ENCODE results near the gene RAD51B. TPM values are rescaled to one million over a fixed set of nuclear protein-coding genes. Genes with fewer than 3 reads are reported as not detected.

The RAD51B gene
- total and polyA plus RNA-seq, 2 experiments from 2014 or later: 10.1 to 18.0 TPM

- Histone ChIP-seq H3K27ac (no peak overlapping the region), H3K9me3 (ENCODE audit: low read depth) (no peaks in the 10 kb centered on the region), H3K4me1 (ENCODE audit: insufficient read depth) (peaks cover under 1% of the 10 kb centered on the region), H4K20me1 (ENCODE audit: insufficient read depth, poor library complexity, severe bottlenecking) (no peaks in the 10 kb centered on the region), H3K4me2 (no peak overlapping the region), H3K36me3 (replicated peaks; ENCODE audit: insufficient read depth, low read depth) (no peaks in the 10 kb centered on the region), H3K4me3 (no peak overlapping the region), H2AFZ (no peak overlapping the region), H3K79me2 (no peaks in the 10 kb centered on the region), H3K9me2 (replicated peaks; ENCODE audit: insufficient read depth) (no peaks in the 10 kb centered on the region), H3K27me3 (no peaks in the 10 kb centered on the region)
- no peak for TF ChIP-seq EZH2phosphoT487 (IDR thresholded peaks at IDR 0.05; ENCODE audit: low read depth, severe bottlenecking, unreplicated experiment)
- TF ChIP-seq CTCF (IDR thresholded peaks at IDR 0.05; ENCODE audit: poor library complexity): no peak
- TF ChIP-seq EZH2 (IDR thresholded peaks at IDR 0.05; ENCODE audit: borderline replicate concordance): no peak
- 74% methylated on average over 5 of the region's 5 CpGs for WGBS (ENCODE audit: low lambda C conversion rate, missing lambda C conversion rate)
- DNase-seq (ENCODE audit: low spot score): no peak
Observed at GRCh38 chr14:68420350-68420749, 600.8 kb downstream of the RAD51B start.

GRCh38 chr14:68421116-68421515 is 601.5 kb downstream of the RAD51B start:
- Histone ChIP-seq H4K20me1 (ENCODE audit: insufficient read depth, poor library complexity, severe bottlenecking) (no peaks in the 10 kb centered on the region), H3K9me2 (replicated peaks; ENCODE audit: insufficient read depth) (no peaks in the 10 kb centered on the region), H3K79me2 (no peaks in the 10 kb centered on the region), H3K4me3 (no peak overlapping the region), H3K4me2 (no peak overlapping the region), H3K9me3 (ENCODE audit: low read depth) (no peaks in the 10 kb centered on the region), H3K27ac (no peak overlapping the region), H3K27me3 (no peaks in the 10 kb centered on the region), H3K36me3 (replicated peaks; ENCODE audit: insufficient read depth, low read depth) (no peaks in the 10 kb centered on the region), H2AFZ (no peak overlapping the region), H3K4me1 (ENCODE audit: insufficient read depth) (no peaks in the 10 kb centered on the region)
- TF ChIP-seq EZH2 (IDR thresholded peaks at IDR 0.05; ENCODE audit: borderline replicate concordance) (no peak), EZH2phosphoT487 (IDR thresholded peaks at IDR 0.05; ENCODE audit: low read depth, severe bottlenecking, unreplicated experiment) (no peak), CTCF (IDR thresholded peaks at IDR 0.05; ENCODE audit: poor library complexity) (no peak)
- WGBS (ENCODE audit: low lambda C conversion rate, missing lambda C conversion rate): 75% methylated on average over 3 of the region's 3 CpGs
- no peak for DNase-seq (ENCODE audit: low spot score)

- 96% methylated on average over 2 of the region's 2 CpGs for WGBS (ENCODE audit: low lambda C conversion rate, missing lambda C conversion rate)
- Histone ChIP-seq H3K4me2 (no peak overlapping the region), H3K36me3 (replicated peaks; ENCODE audit: insufficient read depth, low read depth) (no peaks in the 10 kb centered on the region), H2AFZ (no peak overlapping the region), H3K27me3 (no peaks in the 10 kb centered on the region), H3K4me1 (ENCODE audit: insufficient read depth) (no peaks in the 10 kb centered on the region), H3K4me3 (no peak overlapping the region), H4K20me1 (ENCODE audit: insufficient read depth, poor library complexity, severe bottlenecking) (no peaks in the 10 kb centered on the region), H3K9me3 (ENCODE audit: low read depth) (no peaks in the 10 kb centered on the region), H3K79me2 (no peaks in the 10 kb centered on the region), H3K9me2 (replicated peaks; ENCODE audit: insufficient read depth) (no peaks in the 10 kb centered on the region), H3K27ac (no peak overlapping the region)
- no peak for DNase-seq (ENCODE audit: low spot score)
- TF ChIP-seq EZH2 (IDR thresholded peaks at IDR 0.05; ENCODE audit: borderline replicate concordance): no peak
- no peak for TF ChIP-seq EZH2phosphoT487 (IDR thresholded peaks at IDR 0.05; ENCODE audit: low read depth, severe bottlenecking, unreplicated experiment)
- no peak for TF ChIP-seq CTCF (IDR thresholded peaks at IDR 0.05; ENCODE audit: poor library complexity)
Observed at GRCh38 chr14:68423686-68424085, 604.1 kb downstream of the RAD51B start.

Data from hepatocyte (in vitro differentiated cells).